HepG2 (cell line): ENCODE results near the gene GPM6B.

ENCODE experiments used
- CBX2 ChIP-seq, 2 experiments: fragments of 200-600 bp in 1 of 2; sonication (generic); formaldehyde crosslinking in 1 of 2; IDR thresholded peaks; 2 replicates each; pipeline versions ENCODE4 v1.7.0 to v1.8.1; 2018 to 2022; ENCODE audit warnings: low read depth in 2 of 2, low read length in 1 of 2, mild to moderate bottlenecking in 1 of 2, missing genetic modification reagents in 1 of 2
- ELF1 ChIP-seq: sonication (generic); formaldehyde crosslinking; IDR thresholded peaks from 2 replicates; pipeline ENCODE4 v1.4.0; 2020; ENCODE audit warnings: missing genetic modification reagents
- ETV6 ChIP-seq: sonication (generic); formaldehyde crosslinking; conservative IDR thresholded peaks from 2 replicates; pipeline ENCODE4 v1.4.0; 2020; ENCODE audit warnings: missing genetic modification reagents
- GABPA ChIP-seq, 2 experiments: IDR thresholded peaks; 2 replicates each; pipeline ENCODE4 v1.6.1; 2011 to 2016; ENCODE audit warnings: low read depth in 2 of 2, low read length in 1 of 2, missing biosample characterization in 1 of 2, missing genetic modification characterization in 1 of 2
- NFE2L1 ChIP-seq: sonication (generic); formaldehyde crosslinking; IDR thresholded peaks from 2 replicates; pipeline ENCODE4 v1.4.0; 2020; ENCODE audit warnings: missing genetic modification reagents, mild to moderate bottlenecking, borderline replicate concordance
- POLR2AphosphoS5 ChIP-seq: IDR thresholded peaks from 2 replicates; pipeline ENCODE4 v1.6.1; 2012; ENCODE audit warnings: low read depth, low read length
- SMARCC2 ChIP-seq: fragments of 450-650 bp; IDR thresholded peaks from 2 replicates; pipeline ENCODE4 v1.6.1; 2017; ENCODE audit warnings: antibody characterized with exemption, mild to moderate bottlenecking
- SMC3 ChIP-seq: IDR thresholded peaks from 2 replicates; pipeline ENCODE4 v1.6.1; 2011; ENCODE audit warnings: low read length, improper control_type of control experiment
- SPEN ChIP-seq: sonication (generic); formaldehyde crosslinking; IDR thresholded peaks from 2 replicates; pipeline ENCODE4 v1.5.1; 2020; ENCODE audit warnings: low read depth, mild to moderate bottlenecking, missing genetic modification reagents
- SRF ChIP-seq: IDR thresholded peaks from 2 replicates; pipeline ENCODE4 v1.6.1; 2011; ENCODE audit warnings: mild to moderate bottlenecking, low read depth, low read length, moderate library complexity
- ZKSCAN5 ChIP-seq: sonication (generic); formaldehyde crosslinking; IDR thresholded peaks from 2 replicates; pipeline ENCODE4 v1.5.1; 2020; ENCODE audit warnings: mild to moderate bottlenecking, missing genetic modification reagents
- ZNF484 ChIP-seq: sonication (generic); formaldehyde crosslinking; IDR thresholded peaks from 2 replicates; pipeline ENCODE4 v1.5.1; 2020; ENCODE audit warnings: mild to moderate bottlenecking, low read depth, missing genetic modification reagents, borderline replicate concordance
- ZNF792 ChIP-seq: IDR thresholded peaks from 2 replicates; pipeline ENCODE4 v1.6.1; 2016
- TF ChIP-seq, protein P1 (sequence below): sonication (generic); formaldehyde crosslinking; IDR thresholded peaks from 2 replicates; pipeline ENCODE4 v1.5.0; 2020; ENCODE audit warnings: mild to moderate bottlenecking, missing genetic modification reagents, moderate library complexity

DNA sequence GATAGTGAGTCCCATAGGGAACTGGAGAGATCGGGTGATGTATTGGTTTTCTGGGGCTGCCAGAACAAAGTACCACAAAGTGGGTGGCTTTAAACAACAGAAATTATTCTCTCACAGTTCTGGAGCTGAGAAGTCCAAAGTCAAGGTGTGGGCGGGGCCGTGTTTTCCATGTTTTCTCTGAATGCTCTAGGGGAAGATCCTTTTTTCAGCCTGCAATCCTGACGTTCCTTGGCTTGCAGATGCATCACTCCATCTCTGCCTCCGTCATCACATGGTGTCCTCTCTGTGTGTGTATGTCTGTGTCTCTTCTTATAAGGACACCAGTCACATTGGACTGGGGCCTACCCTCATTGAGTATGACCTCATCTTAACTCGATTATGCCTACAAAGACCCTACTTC is 7.9 kb upstream of the GPM6B start:
- no peak for TF ChIP-seq ZNF484 (CRISPR knock-in tag)
- no peak for TF ChIP-seq CBX2 (IDR thresholded peaks at IDR 0.05; ENCODE audit: low read depth, low read length)
- TF ChIP-seq CBX2 (CRISPR knock-in tag; IDR thresholded peaks at IDR 0.05; ENCODE audit: low read depth), result no peak
- TF ChIP-seq SMARCC2, result no peak
- TF ChIP-seq, protein P1, sequence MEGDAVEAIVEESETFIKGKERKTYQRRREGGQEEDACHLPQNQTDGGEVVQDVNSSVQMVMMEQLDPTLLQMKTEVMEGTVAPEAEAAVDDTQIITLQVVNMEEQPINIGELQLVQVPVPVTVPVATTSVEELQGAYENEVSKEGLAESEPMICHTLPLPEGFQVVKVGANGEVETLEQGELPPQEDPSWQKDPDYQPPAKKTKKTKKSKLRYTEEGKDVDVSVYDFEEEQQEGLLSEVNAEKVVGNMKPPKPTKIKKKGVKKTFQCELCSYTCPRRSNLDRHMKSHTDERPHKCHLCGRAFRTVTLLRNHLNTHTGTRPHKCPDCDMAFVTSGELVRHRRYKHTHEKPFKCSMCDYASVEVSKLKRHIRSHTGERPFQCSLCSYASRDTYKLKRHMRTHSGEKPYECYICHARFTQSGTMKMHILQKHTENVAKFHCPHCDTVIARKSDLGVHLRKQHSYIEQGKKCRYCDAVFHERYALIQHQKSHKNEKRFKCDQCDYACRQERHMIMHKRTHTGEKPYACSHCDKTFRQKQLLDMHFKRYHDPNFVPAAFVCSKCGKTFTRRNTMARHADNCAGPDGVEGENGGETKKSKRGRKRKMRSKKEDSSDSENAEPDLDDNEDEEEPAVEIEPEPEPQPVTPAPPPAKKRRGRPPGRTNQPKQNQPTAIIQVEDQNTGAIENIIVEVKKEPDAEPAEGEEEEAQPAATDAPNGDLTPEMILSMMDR, result no peak
- no peak for TF ChIP-seq ZNF792 (CRISPR knock-in tag)
- no peak for TF ChIP-seq ELF1 (CRISPR knock-in tag)
- TF ChIP-seq SMC3, result no peak
- no peak for TF ChIP-seq SRF
- TF ChIP-seq POLR2AphosphoS5, result no peak
- no peak for TF ChIP-seq SPEN (CRISPR knock-in tag)
- no peak for TF ChIP-seq GABPA (IDR thresholded peaks at IDR 0.05; ENCODE audit: low read depth, low read length)
- TF ChIP-seq GABPA (CRISPR knock-in tag; IDR thresholded peaks at IDR 0.05; ENCODE audit: low read depth), result no peak
- no peak for TF ChIP-seq ZKSCAN5 (CRISPR knock-in tag)
- no peak for TF ChIP-seq NFE2L1
- no peak for TF ChIP-seq ETV6 (CRISPR knock-in tag)
